ENCODE data around the gene PLAGL1. TPM values are rescaled to one million over a fixed set of nuclear protein-coding genes. Genes with fewer than 3 reads are reported as not detected.

The PLAGL1 gene
- total and polyA plus RNA-seq, 2 of the 13 experiments (the other 11 are each of a cell fraction or from before 2014, with no cell fraction given): 0.60 to 2.3 TPM

DNA sequence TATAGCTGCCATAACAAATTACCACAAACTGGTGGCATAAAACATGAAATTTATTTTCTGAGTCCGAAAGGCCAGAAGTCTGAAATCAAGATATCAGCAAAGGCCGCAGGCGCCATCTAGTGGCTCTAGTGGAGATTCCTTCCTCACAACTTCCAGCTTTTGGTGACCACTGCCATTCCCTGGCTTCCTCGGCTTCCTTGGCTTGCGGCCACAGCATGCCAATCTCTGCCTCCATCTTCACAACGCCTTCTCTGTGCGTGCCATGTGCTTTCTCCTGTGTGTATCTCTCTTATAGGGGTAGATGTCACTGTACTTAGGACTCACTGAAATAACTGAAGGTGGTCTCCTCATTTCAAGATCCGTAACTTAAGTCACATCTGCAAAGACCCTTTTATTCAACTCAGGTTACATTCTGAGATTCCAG is 5.4 kb upstream of the PLAGL1 start (continued):
- TF ChIP-seq HDAC6 (IDR thresholded peaks at IDR 0.05; ENCODE audit: low read depth, low read length): no peak
- peak; percentile 43; the same call in 1 of the 2 replicates for TF ChIP-seq KAT8 (CRISPR knock-in tag; IDR thresholded peaks at IDR 0.05)
- no peak for TF ChIP-seq E2F1 (CRISPR knock-in tag; IDR thresholded peaks at IDR 0.05)
- TF ChIP-seq ARID2 (CRISPR knock-in tag; IDR thresholded peaks at IDR 0.05; ENCODE audit: borderline replicate concordance): no peak
- TF ChIP-seq ZBED4 (CRISPR knock-in tag; IDR thresholded peaks at IDR 0.05; ENCODE audit: borderline replicate concordance): 0 out of 2 replicates have a peak, but pooled peaks have one; percentile 20
- TF ChIP-seq GPN1 (CRISPR knock-in tag; IDR thresholded peaks at IDR 0.05; ENCODE audit: borderline replicate concordance): no peak
- TF ChIP-seq ZNF207 (IDR thresholded peaks at IDR 0.05; ENCODE audit: borderline replicate concordance): no peak
- no peak for TF ChIP-seq SATB2 (CRISPR knock-in tag; IDR thresholded peaks at IDR 0.05)
- no peak for TF ChIP-seq PHF20 (CRISPR knock-in tag; IDR thresholded peaks at IDR 0.05)
- TF ChIP-seq SYNCRIP (IDR thresholded peaks at IDR 0.05; ENCODE audit: insufficient read depth, low read depth, low read length): no peak
- 0 out of 2 replicates have a peak, but pooled peaks have one; percentile 18 for TF ChIP-seq ZNF574 (CRISPR knock-in tag; IDR thresholded peaks at IDR 0.05)
- TF ChIP-seq FOXO1 (CRISPR knock-in tag; IDR thresholded peaks at IDR 0.05): no peak
- TF ChIP-seq ZSCAN5A (CRISPR knock-in tag; IDR thresholded peaks at IDR 0.05; ENCODE audit: borderline replicate concordance): no peak
- TF ChIP-seq CTCF (CRISPR knock-in tag; IDR thresholded peaks at IDR 0.05): peak; percentile 95
- TF ChIP-seq, protein P1, sequence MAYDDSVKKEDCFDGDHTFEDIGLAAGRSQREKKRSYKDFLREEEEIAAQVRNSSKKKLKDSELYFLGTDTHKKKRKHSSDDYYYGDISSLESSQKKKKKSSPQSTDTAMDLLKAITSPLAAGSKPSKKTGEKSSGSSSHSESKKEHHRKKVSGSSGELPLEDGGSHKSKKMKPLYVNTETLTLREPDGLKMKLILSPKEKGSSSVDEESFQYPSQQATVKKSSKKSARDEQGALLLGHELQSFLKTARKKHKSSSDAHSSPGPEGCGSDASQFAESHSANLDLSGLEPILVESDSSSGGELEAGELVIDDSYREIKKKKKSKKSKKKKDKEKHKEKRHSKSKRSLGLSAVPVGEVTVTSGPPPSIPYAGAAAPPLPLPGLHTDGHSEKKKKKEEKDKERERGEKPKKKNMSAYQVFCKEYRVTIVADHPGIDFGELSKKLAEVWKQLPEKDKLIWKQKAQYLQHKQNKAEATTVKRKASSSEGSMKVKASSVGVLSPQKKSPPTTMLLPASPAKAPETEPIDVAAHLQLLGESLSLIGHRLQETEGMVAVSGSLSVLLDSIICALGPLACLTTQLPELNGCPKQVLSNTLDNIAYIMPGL (CRISPR knock-in tag; IDR thresholded peaks at IDR 0.05; ENCODE audit: borderline replicate concordance in 1 of 2, low read depth in 1 of 2): peak in 1 of 2 experiments; percentile 44; a peak in 1 of 4 replicates
